Natural killer cell (primary cell): Measurements from ENCODE around the gene YES1. TPM values are rescaled to one million over a fixed set of nuclear protein-coding genes. Genes with fewer than 3 reads are reported as not detected.

Experiments used
- ATAC-seq, 3 donors: fragments of 150-1000 bp in 2 of 3; fragments of 200-7000 bp in 1 of 3; cut with Tn5 transposase; 1 replicate in 1 of 3; 2 replicates in 2 of 3; pipeline ENCODE4 v1.10.0; 2021; ENCODE audit warnings: mild to moderate bottlenecking in 2 of 3, moderate library complexity in 2 of 3
- DNase-seq, 2 donors: peaks; one replicate each; pipeline versions ENCODE4 v3.0.0 to v3.0.0-alpha.2; 2013 to 2021; ENCODE audit warnings: mixed read lengths in 1 of 2
- H3K27ac ChIP-seq: one replicate; pipeline ENCODE4 v1.5.1; 2013; ENCODE audit warnings: mild to moderate bottlenecking, low read length
- H3K27me3 ChIP-seq: one replicate; pipeline ENCODE4 v1.6.1; 2013; ENCODE audit warnings: low read length; ENCODE audit not compliant: control insufficient read depth, insufficient read depth
- H3K36me3 ChIP-seq: one replicate; pipeline ENCODE4 v1.6.1; 2013; ENCODE audit warnings: low read length; ENCODE audit not compliant: control insufficient read depth, insufficient read depth
- H3K4me1 ChIP-seq: one replicate; pipeline ENCODE4 v1.6.1; 2013; ENCODE audit warnings: low read length; ENCODE audit not compliant: control insufficient read depth, insufficient read depth
- H3K4me3 ChIP-seq: one replicate; pipeline ENCODE4 v1.5.1; 2013; ENCODE audit warnings: low read length
- H3K9me3 ChIP-seq: one replicate; pipeline ENCODE4 v1.6.1; 2013; ENCODE audit warnings: low read length; ENCODE audit not compliant: control insufficient read depth, insufficient read depth
- H3K27ac Mint-ChIP-seq, 2 donors: one replicate each; pipeline ENCODE4 v1.8.0; 2022; ENCODE audit warnings: mild to moderate bottlenecking in 2 of 2, mixed read lengths in 2 of 2, moderate library complexity in 1 of 2
- H3K27me3 Mint-ChIP-seq, 2 donors: one replicate each; pipeline ENCODE4 v1.8.0; 2022; ENCODE audit warnings: low read depth in 2 of 2, mixed read lengths in 2 of 2
- H3K36me3 Mint-ChIP-seq: one replicate; pipeline ENCODE4 v1.8.0; 2022; ENCODE audit warnings: mixed read lengths
- H3K4me1 Mint-ChIP-seq, 2 donors: one replicate each; pipeline ENCODE4 v1.8.0; 2022; ENCODE audit warnings: mixed read lengths in 2 of 2
- H3K4me3 Mint-ChIP-seq: one replicate; pipeline ENCODE4 v1.8.0; 2022; ENCODE audit warnings: mild to moderate bottlenecking, moderate library complexity, mixed read lengths
- H3K9me3 Mint-ChIP-seq, 2 donors: one replicate each; pipeline ENCODE4 v1.8.0; 2022; ENCODE audit warnings: mixed read lengths in 2 of 2
- CTCF ChIP-seq: fragments of 200-600 bp; IDR thresholded peaks from one replicate; pipeline ENCODE4 v1.8.0; 2022; ENCODE audit warnings: antibody characterized with exemption
- WGBS: methylation state at CpG from one replicate; pipeline ENCODE4 v1.1.7; 2013; ENCODE audit warnings: missing lambda C conversion rate; ENCODE audit not compliant: insufficient coverage; 5-methylcytosine and 5-hydroxymethylcytosine counted together
- intact Hi-C: fragments of 100-400 bp; cut with micrococcal nuclease; formaldehyde crosslinking; loops from one replicate; pipeline ENCODE4 v1.14.2; 2022
- total RNA-seq, 4 donors: library from RNA; stranded (reverse); fragments of 120-200 nt in 1 of 4; gene quantifications; one replicate each; pipeline versions ENCODE4 v1.2.3 to v1.2.4, GENCODE V29; 2013 to 2022

Gene YES1
- total RNA-seq, 3 donors from 2014 or later (not counting 1 experiment from before 2014, with no cell fraction given) = 70.2 to 101 (median 76.2) TPM

- Mint-ChIP-seq H3K27me3 (no peaks in the 10 kb centered on the region), H3K4me1 (no peaks in the 10 kb centered on the region), H3K9me3 (no peaks in the 10 kb centered on the region), H3K27ac (no peak overlapping the region), H3K36me3 (peaks cover 13% of the 10 kb centered on the region), H3K4me3 (no peak overlapping the region)
- no peaks in the 10 kb centered on the region for H3K4me1 ChIP-seq
- 97% methylated on average over 6 of the region's 7 CpGs for WGBS
- no peaks in the 10 kb centered on the region for H3K27me3 ChIP-seq
- no peak overlapping the region for H3K27ac ChIP-seq
- H3K36me3 ChIP-seq = peaks cover 26% of the 10 kb centered on the region
- H3K9me3 ChIP-seq = no peaks in the 10 kb centered on the region
- intact Hi-C loops = no loop called here
- no peak for DNase-seq
- no peak overlapping the region for H3K4me3 ChIP-seq
- TF ChIP-seq CTCF = no peak
- no peak for ATAC-seq
Measured at GRCh38 chr18:675307-675706, 136.7 kb downstream of the YES1 start.

GRCh38 chr18:673769-674168, 138.3 kb downstream of the YES1 start:
- no peaks in the 10 kb centered on the region for H3K27me3 Mint-ChIP-seq
- Histone ChIP-seq H3K27me3 (no peaks in the 10 kb centered on the region), H3K36me3 (peaks cover 29% of the 10 kb centered on the region), H3K27ac (no peak overlapping the region), H3K4me1 (no peaks in the 10 kb centered on the region), H3K9me3 (no peaks in the 10 kb centered on the region), H3K4me3 (no peak overlapping the region)
- intact Hi-C loops = no loop called here
- no peaks in the 10 kb centered on the region for H3K4me1 Mint-ChIP-seq
- no peak overlapping the region for H3K4me3 Mint-ChIP-seq
- no peak for TF ChIP-seq CTCF
- H3K27ac Mint-ChIP-seq = no peak overlapping the region
- ATAC-seq (no peak), DNase-seq (no peak)
- 90% methylated on average over 5 of the region's 5 CpGs for WGBS
- H3K36me3 Mint-ChIP-seq = peaks cover 13% of the 10 kb centered on the region
- no peaks in the 10 kb centered on the region for H3K9me3 Mint-ChIP-seq

GRCh38 chr18:673317-673716, 138.7 kb downstream of the YES1 start:
- no peaks in the 10 kb centered on the region for H3K4me1 ChIP-seq
- no peak overlapping the region for H3K27ac Mint-ChIP-seq
- no peaks in the 10 kb centered on the region for H3K9me3 ChIP-seq
- no peak for DNase-seq
- ATAC-seq = no peak
- H3K4me3 ChIP-seq = no peak overlapping the region
- no peaks in the 10 kb centered on the region for H3K27me3 Mint-ChIP-seq
- H3K4me1 Mint-ChIP-seq = no peaks in the 10 kb centered on the region
- WGBS = no CpG with 5 or more reads among the region's 3 CpGs
- peaks cover 27% of the 10 kb centered on the region for H3K36me3 ChIP-seq
- H3K36me3 Mint-ChIP-seq = peaks cover 13% of the 10 kb centered on the region
- no peak overlapping the region for H3K4me3 Mint-ChIP-seq
- no peaks in the 10 kb centered on the region for H3K27me3 ChIP-seq
- no peak overlapping the region for H3K27ac ChIP-seq
- intact Hi-C loops = no loop called here
- TF ChIP-seq CTCF = no peak
- H3K9me3 Mint-ChIP-seq = no peaks in the 10 kb centered on the region

Other genes starting within 250 kb of the YES1 start
- not detected for gene CETN1, start 231.9 kb downstream of the YES1 start, total RNA-seq
- gene CLUL1, start 215.3 kb downstream of the YES1 start, total RNA-seq = not detected
- 10 to 100 TPM in 1 of 3 donors, 1 to 10 TPM in 2; 5.8 to 13.6 (median 7.8) TPM for gene TYMS, start 154.6 kb downstream of the YES1 start, total RNA-seq
- 10 to 100 TPM; 36.3 to 51.5 (median 39.8) TPM for gene ENOSF1, start 99.6 kb downstream of the YES1 start, total RNA-seq
- under 1 TPM in 1 of 3 donors, not detected in 2; 0.45 TPM for gene ADCYAP1, start 92.6 kb upstream of the YES1 start, total RNA-seq